HG02938 (cell line): ENCODE data around the gene IMP4.
"Not testable (repeated sequence)": the region's sequence is repeated elsewhere in the genome, so short reads cannot be mapped to it uniquely, and the experiment has no call there.

Source experiments
- ATAC-seq: cut with Tn5 transposase; IDR thresholded peaks from one replicate; pipeline ENCODE4 v1.9.1; 2021; ENCODE audit warnings: mild to moderate bottlenecking, moderate library complexity; ENCODE audit not compliant: unreplicated experiment

The IMP4 gene, protein sequence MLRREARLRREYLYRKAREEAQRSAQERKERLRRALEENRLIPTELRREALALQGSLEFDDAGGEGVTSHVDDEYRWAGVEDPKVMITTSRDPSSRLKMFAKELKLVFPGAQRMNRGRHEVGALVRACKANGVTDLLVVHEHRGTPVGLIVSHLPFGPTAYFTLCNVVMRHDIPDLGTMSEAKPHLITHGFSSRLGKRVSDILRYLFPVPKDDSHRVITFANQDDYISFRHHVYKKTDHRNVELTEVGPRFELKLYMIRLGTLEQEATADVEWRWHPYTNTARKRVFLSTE

DNA sequence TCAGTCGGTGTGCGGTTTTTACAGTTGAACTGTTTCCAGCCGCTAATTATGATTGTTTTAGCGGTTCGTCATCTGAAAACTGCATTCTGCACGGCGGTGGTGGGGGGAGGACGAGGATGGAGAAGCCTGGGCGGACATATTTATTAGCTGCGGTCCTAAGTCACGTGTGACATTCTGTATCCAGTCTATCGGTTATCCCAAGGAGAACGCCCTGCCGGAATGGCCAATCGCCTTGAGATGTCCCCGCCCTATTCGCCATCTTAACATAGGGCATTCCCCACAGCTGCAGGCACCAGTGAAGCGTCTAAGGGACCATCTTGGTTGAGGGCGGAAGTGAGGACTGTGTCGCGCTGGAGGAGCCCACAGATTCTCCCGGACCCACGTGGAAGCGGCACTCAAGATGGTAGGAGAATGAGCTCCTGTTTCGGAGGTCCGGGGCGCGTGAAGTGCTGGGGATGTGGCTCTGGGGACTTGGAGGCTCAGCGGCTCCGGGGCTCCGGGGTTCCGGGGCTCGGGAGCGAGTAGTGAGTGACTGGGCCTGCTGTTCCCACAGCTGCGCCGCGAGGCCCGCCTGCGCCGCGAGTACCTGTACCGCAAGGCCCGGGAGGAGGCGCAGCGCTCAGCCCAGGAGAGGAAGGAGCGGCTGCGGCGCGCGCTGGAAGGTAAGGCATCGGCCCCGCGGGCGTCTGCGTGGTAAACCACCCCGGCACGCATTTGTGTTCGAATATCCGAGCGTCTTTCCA is at the start of gene IMP4:
IMP4 (plus strand) TSS at position 365 of the 743 bp plus-strand sequence; CDS start at position 401, 36 bp downstream.
- peak; percentile 83 for ATAC-seq

DNA sequence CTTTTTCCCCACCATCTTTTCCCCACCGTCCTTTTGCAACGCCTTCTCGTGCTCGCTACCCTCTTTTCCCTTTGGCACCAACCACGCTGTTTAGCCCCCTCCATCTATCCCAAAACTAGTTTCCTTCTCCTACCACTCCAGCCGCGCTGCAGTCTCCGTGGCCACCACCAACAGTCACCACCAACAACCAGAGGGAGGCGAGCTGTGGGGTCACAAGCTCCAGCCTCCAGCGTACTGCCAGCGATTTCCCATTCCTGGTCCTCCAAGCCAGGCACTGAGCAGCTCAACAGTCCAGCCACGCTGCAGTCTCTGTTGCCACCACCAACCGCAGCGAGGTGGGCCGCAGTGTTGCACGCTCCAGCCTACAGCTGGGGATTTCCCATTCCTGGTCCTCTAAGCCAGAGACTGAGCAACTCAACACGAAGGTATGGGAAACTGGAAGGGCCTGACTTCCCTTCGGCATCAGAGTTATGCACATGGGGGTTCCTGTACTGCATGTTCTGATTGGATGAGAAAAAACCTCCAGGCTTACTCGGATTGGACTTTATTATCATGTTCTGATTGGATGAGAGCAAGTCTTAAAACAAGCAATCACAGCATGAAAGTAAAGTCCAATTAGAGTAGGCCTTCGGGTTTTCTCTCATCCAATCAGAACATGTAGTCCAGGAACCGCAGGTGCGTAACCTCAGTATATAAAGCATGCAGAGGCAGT is 42.3 kb upstream of the IMP4 start:
- ATAC-seq, result no peak

DNA sequence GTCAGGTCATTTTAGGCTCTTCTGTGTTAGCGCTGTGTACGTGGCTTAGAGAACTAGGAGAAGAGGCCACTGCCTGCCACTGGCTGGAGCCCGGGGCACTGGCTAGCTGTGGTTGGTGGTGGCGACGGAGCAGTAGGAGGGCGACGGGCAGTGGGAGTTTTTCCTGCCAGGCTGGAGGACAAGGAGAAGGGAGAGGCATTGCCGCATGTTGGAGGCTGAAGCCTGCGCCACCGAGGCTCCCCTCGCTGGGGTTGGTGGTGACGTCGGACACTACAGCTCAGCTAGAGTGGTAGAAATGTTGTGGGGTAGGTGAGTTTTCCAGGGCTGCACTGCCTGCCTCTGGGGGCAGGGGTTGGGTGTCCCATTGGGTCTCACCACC is 41.7 kb upstream of the IMP4 start:
- ATAC-seq, result no peak

DNA sequence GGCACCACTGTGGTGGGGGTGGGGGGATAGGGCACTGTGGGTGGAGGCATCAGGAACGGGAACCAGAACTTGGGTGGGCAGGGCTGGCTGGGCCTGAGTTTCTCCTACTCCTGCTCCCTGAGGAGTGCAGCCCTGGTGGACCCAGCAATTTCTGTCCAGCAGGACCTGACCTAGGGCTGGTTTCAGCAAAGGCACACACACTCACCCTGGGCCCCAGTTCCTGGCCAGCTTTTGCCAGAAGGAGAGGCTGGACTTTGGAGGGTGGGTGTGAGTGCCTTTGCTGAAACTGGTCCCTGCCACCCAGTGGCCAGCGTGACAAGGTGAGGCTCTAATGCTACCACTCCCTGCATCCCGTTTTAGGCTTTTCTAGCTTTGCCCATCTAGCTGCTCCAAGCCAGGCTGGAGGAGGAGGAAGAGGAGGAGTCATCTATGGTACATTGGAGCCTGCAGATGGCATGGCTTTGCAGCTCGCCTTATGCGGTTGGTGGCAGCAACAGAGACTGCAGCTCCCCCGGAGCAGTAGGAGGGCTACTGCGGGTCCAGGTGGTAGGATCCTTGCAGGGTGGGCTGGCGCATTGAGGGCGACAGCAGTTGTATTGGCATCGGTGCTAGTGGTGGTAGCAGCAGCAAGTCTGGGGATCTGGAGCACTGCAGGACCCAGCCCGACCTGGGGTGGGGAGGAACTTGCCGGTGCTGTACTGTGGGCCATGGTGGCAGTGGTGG is 40.4 kb upstream of the IMP4 start:
- ATAC-seq, result no peak

DNA sequence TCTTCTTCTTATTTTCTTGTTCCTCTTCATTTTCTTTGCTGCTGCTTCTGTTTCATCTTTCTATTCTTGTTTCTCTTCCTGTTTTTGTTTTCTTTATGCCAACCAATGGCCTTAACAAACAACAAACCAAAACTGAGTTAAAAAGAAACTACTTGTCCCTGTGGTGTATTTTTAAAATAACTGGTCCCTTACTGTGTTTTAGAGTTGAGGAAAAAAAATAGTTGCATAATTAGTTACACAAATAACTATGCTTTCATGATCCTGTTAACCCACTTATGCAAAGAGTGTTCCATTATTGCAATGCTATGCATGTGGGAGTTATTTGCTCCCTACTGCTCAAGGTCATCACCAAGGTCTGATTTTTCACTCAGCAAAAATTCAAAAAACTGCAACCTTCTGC is 39.5 kb upstream of the IMP4 start:
- ATAC-seq, result no peak

DNA sequence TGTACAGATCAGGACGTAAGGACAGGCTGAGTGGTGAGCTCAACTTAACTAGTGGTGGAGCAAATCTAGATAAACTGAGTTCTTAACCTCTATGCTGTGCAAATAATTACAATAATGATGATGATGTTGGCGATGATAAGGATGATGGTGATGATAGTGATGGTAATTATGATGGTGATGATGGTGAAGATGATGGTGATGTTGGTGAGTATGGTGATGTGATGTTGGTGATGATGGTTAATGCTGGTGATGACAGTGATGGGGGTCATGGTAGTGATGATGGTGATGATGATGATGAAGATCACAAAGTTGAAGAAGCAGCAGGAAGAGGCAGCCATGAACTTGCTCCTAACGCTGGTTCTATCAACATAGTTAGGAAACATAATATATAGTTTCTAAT is 38.0 kb upstream of the IMP4 start:
- no peak for ATAC-seq

DNA sequence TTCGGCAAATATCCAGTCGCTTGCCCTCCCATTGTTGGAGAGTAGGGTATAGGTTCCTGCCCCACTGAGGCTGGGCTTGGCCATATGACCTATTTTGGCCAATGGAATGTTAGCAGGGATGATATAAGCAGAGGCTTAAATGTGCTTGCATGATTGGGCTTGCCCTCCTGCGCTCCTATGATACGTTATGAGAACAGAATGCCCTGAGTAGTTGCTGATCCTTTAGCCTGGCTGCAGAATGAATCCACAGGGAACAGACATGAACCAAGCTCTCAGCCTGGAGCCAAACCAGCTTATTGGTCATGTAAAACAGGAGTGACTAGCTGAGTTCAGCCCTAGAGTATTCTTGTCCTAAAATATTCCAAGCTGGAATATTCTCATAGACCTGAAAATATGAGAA is 34.8 kb upstream of the IMP4 start:
- no peak for ATAC-seq

DNA sequence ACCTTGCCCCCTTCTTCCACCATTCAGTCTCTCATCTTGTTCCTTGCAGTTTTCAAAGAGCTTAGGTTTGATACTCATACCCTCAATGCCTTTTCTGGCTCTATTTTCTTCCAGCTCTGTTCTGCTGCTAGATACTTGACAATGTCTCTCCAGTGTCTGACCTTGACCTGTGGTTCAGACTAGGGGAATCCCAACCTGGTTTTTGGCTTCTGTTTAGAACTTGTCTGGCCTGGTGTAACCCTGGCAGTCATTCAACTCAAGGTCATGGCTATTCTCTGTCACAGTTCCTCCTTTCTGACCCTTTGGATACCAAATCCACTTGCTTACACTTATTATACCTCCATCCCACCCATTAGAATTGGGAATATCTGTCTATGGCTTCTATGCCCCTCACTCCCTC is 31.8 kb upstream of the IMP4 start:
- no peak for ATAC-seq

DNA sequence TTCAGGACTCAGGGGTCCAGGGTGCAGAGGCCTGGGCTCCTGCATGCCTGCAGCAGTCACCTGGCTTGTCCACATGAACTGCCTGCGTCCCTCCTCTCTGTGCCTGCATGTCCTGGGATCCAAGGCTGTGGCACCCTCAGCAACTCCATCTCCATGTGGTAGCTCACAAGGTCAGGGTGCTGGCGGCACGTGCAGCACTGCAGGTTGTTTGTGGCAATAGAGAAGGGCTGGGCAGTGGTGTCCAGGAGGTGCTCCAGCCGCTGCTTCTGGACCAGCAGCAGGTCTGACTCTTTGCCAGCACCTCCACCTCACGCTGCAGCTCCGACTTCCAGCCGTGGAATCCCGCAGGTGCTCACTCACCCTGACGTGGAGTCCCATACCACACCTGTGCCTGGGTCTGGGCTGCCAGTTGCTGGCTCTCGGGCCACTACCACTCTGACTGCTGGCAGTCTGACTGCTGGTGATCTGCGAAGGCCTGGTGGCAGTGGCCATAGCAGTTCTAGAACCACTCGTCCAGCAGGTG is 28.8 kb upstream of the IMP4 start:
- ATAC-seq, result no peak

DNA sequence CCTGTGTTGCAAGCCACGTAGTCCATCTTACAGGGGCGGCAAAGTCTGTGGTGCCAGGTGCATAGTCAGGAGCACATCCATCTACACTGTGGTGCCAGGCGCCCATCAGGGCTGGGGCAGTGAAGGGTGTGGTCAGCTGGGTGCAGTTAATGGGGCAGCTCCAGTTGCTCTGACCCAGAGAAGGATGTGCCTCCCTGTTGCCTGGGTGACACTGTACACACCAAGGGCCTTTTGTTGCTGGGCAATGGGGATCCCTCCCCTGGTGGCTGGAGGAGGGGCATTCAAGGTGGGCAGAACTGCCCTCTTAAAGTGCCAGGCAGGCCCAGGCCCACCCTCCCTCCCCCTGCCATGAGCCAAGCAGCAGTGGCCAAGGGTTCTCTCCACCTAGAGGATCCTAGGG is 28.3 kb upstream of the IMP4 start:
- no peak for ATAC-seq

DNA sequence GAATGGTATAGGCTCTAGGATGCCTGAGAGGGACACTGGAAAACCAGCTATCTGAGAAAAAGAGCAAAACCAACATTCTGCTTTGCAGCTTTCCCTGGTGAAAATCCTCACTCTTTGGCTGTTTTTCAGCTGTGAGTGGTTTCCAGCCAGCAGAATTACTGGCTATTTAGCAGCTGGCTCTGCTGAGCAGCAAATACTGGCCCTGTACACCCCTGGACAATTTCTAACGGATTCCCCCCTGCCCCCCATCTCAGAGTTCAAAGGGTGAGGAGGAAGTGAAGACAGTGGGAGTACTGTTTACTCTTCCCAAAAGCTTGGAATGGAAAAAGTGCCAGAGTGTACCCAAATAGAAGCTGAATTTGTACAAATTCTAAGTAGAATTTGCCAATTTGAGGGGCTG is 26.1 kb upstream of the IMP4 start:
- ATAC-seq, result no peak

DNA sequence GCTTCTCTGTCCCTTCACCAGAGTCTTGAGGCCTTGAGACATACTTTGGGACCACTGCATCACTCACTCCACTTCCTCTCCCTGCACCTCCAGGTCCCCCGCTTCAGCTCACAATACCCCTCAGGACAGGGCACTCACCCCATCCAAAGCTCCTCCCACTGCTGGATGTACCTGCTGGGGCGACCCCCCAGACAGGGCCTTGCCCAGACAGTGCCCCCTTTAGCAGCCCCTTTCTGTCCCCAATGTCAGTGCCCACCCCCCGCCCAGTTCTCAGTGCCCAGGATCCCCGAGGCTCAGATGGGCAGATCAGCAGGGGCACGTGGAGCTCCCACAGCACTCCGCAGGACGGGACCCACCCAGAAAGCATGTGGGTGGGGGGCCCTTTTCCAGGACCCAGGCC is 23.8 kb upstream of the IMP4 start:
- ATAC-seq, result no peak

DNA sequence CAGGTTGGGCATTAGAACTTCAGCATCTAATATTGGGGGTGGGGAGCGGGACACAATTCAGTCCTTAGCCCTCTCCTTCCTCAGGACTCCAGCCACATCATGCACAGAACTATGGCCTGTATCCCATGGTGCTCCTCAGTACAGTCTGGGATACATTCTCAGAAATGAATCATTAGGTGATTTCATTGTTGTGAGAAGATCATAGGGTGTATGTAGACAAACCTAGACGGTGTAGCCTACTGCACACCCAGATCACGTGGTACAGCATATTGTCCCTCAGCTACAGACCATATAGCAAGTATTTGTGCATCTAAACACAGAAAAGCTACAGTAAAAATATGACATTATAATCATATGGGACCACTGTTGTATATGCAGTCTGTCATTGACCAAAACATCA is 23.2 kb upstream of the IMP4 start:
- no peak for ATAC-seq

DNA sequence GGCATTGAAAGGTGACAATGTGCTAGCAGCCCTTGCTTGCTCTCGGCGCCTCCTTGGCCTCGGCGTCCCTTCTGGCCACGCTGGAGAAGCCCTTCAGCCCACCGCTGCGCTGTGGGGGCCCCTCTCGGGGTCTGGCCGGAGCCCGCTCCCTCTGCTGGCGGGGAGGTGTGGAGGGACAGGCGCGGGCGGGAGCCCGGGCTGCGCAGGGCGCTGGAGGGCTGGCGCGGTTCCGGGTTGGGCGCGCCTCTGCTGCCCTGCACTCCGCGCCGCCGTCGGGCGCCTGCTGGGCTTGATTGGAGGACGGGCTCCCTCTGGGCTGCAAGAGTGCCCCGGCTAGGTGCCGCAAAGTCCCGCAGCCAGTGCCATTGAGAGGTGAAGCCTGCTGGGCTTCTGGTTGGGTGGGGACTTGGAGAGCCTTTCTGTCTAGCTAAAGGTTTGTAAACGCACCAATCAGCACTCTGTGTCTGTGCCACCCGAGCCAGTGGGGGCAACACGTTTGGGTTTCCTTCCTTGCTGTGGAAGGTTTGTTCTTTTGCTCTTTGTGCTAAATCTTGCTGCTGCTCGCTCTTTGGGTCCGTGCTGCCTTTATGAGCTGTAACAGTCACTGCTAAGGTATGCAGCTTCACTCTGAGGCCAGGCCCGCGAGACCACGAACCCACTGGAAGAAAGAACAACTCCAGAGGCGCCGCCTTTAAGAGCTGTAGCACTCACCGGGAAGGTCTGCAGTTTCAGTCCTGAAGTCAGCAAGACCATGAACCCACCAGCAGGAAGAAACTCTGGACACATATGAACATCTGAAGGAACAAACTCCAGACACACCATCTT is 14.8 kb upstream of the IMP4 start:
- no peak for ATAC-seq

DNA sequence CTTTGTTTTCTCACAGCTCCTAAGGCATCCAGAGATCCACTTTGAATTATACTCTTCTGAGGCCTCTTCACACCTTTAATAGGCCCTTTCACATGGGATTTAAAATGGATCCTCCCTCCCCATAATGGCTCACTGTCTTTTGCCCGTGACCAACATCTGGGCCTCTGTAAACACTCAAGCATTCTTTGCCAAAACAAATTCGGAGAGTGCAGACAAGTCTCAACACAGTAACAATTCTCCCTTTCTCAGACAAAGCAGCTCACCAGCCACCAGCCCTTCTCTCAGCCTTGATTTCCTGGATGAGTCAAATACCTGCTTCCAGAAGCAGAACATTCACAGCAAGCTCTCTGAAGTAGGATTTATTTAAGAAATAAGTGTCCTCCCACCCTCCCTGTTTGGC is 14.0 kb upstream of the IMP4 start:
- ATAC-seq, result no peak

DNA sequence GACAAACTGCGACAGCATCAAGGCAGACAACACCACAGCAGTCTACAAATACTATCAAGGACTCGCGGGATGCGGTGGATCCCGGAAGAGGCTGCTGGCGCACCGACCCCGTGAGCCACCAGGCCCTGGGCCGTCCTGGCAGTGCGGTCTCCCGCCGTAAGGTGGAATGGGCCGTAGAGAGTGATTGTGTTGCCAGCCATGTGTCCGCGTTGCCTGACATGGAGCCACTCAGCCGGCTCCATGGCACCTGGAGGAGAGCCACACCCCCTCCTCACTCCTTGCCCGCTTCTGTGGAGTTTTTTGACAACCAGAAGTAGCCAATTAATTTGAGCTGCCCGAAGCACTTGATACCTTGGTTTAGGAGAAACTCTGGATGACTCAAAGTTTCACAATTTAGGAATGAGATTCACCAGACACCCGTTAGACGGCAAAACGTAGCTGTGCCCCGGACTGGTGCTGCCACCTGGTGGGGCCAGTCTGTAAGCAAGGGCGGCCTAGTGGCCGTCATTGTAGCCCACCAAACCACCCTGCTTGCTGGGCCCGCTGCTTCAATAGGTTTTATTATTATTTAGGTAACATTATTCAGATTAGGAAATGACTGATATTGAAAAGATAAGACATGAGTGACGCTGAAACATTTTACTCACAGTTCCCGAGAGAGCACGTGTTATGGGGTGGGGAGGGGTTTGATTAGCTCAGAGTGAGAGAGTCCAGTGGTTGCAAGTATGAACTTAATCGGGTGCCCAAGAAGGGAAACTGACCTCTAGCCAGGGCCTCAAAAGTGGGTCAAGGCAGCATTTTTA is 10.2 kb upstream of the IMP4 start:
- peak; percentile 70 for ATAC-seq

DNA sequence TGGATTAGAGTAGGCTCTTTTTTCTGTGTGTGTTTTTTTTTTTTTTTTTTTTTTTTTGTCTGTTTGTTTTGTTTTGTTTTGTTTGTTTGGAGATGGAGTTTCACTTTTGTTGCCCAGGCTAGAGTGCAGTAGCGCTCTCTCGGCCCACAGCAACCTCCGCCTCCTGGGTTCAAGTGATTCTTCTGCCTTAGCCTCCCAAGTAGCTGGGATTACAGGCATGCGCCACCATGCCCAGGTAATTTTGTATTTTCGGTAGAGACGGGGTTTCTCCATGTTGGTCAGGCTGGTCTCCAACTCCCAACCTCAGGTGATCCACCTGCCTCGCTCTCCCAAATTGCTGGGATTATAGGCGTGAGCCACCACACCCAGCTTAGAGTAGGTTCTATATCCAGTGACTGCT is 9.4 kb upstream of the IMP4 start:
- not testable (repeated sequence) for ATAC-seq

DNA sequence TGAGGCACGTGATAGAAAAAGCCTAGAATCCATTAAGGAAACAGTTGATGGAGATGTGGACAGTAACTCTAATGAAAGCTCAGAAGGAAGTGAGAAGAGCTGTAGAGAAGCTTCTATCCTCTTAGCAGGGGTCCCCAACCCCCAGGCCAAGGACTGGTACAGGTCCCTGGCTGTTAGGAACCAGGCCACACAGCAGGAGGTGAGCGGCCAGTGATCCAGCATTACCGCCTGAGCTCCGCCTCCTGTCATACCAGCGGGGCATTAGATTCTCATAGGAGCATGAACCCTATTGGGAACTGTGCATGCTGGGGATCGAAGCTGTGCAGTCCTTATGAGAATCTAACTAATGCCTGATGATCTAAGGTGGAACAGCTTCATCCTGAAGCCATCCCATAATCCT is 8.7 kb upstream of the IMP4 start:
- no peak for ATAC-seq

DNA sequence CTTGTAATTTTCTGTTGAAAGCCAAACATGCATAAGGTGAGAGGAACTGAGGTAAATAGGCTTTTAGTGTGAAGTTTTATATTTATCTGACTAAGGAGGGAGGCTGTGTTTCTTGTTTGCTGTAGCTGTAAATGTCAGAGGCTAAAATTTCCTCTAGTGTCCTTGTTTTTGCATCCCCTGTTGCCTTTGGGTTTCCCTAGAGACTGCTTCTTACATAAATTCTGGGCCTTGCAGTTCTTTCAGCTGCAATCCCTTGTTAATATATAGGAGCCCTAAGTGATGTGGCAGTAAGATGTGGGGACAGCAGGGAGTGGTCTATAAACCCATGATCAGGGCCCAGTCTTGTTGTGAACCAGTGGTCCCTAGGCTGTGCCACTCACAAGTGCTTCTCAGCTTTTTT is 7.5 kb upstream of the IMP4 start:
- ATAC-seq, result no peak
